Kidney epithelial cell (primary cell): ENCODE results near the gene KCNQ1. TPM values are rescaled to one million over a fixed set of nuclear protein-coding genes. Genes with fewer than 3 reads are reported as not detected.

Experiments used
- DNase-seq: peaks from one replicate; pipeline ENCODE4 v3.0.0-alpha.2; 2010; ENCODE audit warnings: low read depth
- H3K27me3 ChIP-seq: 2 replicates; pipeline ENCODE4 v1.6.0; 2011; ENCODE audit warnings: low read length; ENCODE audit not compliant: control insufficient read depth, insufficient read depth
- H3K36me3 ChIP-seq: 2 replicates; pipeline ENCODE4 v1.5.1; 2011; ENCODE audit warnings: low read length; ENCODE audit not compliant: control insufficient read depth, insufficient read depth
- H3K4me3 ChIP-seq: 2 replicates; pipeline ENCODE4 v1.5.1; 2011; ENCODE audit warnings: low read depth, mild to moderate bottlenecking, control low read depth, low read length
- CTCF ChIP-seq: IDR thresholded peaks from 2 replicates; pipeline ENCODE4 v1.5.1; 2011; ENCODE audit warnings: mild to moderate bottlenecking, moderate library complexity, low read length, control low read depth, inconsistent platforms; ENCODE audit not compliant: insufficient read depth, poor library complexity, severe bottlenecking
- total RNA-seq: library from RNA; depleted of rRNA; stranded (reverse); fragments of >200 nt; gene quantifications from 2 replicates; pipeline ENCODE4 v1.2.3, GENCODE V29; 2015

Gene KCNQ1
- total RNA-seq, 1 donor from 2014 or later: 2.3 TPM

DNA sequence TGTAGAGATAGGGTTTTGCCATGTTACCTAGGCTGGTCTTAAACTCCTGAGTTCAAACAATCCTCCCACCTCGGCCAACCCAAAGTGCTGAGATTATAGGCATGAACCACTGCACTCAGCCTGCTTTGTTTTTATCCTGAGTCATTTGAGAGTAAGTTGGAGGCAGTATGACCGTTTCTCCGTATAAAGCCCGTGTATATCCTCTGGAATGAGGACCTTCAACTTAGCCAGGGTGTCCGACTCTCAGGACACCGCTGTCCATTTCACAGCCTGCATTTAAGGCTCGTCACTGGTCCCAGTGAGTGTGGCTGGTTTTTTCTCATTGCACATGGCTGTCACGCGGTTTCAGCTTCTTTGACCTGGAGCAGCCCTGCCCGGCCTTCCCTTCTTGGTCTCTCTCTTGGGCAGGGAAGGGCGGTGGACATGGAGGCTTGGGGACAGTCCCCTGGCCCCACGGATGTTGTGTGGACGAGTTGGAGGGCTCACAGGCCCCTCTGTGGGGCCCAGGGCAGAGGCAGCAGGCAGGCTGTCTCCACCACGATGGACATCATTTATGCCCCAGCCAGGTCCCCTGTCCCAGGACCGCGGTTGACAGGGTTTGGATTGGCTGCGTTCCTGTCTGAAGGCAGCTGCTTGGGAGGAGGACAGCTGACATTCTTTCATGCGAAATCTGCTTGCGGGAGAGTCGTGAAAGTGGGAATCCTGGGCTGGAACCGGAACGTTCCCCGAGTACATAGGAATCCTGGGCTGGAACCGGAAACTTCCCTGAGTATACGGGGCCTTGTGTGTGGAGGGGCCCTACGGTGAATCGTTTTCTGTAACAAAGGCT lies 93.3 kb downstream of the KCNQ1 start:
- no peak for TF ChIP-seq CTCF
- no peak for DNase-seq
- Histone ChIP-seq H3K36me3 (no peaks in the 10 kb centered on the region), H3K27me3 (peaks cover 4% of the 10 kb centered on the region), H3K4me3 (no peak overlapping the region)

DNA sequence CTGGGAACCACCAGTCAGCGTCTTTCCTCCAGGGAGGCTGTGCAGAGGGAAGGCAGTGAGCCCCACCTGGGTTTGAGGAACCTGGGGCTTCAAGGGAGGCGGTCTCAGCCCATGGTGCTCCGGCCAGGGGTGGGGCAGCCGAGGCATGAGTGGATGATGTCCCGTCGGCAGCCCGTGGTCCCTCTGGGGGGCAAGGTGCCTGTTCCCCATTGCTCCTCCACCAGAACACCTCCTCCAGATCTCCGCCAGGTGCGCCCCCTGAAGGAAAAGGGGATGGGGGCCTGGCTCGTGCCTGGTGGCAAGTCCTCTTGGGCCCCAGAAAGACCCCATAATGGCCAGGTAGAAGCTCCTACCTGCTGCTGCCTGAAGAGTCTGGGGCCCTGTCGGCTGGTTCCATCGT lies 94.1 kb downstream of the KCNQ1 start:
- H3K36me3 ChIP-seq: no peaks in the 10 kb centered on the region
- no peak for DNase-seq
- peaks cover 4% of the 10 kb centered on the region for H3K27me3 ChIP-seq
- no peak for TF ChIP-seq CTCF
- H3K4me3 ChIP-seq: no peak overlapping the region

- no peak for DNase-seq
Observed at GRCh38 chr11:2539371-2540222, 94.8 kb downstream of the KCNQ1 start.

GRCh38 chr11:2540223-2540991 lies 95.6 kb downstream of the KCNQ1 start:
- H3K36me3 ChIP-seq: no peaks in the 10 kb centered on the region
- no peak overlapping the region for H3K4me3 ChIP-seq
- H3K27me3 ChIP-seq: peaks cover 4% of the 10 kb centered on the region
- no peak for DNase-seq
- TF ChIP-seq CTCF: no peak

More at GRCh38 chr11:2539371-2540222, 94.8 kb downstream of the KCNQ1 start:
- Histone ChIP-seq H3K4me3 (no peak overlapping the region), H3K36me3 (no peaks in the 10 kb centered on the region), H3K27me3 (peaks cover 4% of the 10 kb centered on the region)
- no peak for TF ChIP-seq CTCF

- no peak overlapping the region for H3K4me3 ChIP-seq
- TF ChIP-seq CTCF: no peak
- no peak for DNase-seq
Observed at GRCh38 chr11:2540992-2541680, 96.3 kb downstream of the KCNQ1 start.

More at GRCh38 chr11:2540992-2541680, 96.3 kb downstream of the KCNQ1 start:
- no peaks in the 10 kb centered on the region for H3K36me3 ChIP-seq
- H3K27me3 ChIP-seq: peaks cover 4% of the 10 kb centered on the region
